HAP-1 (cell line): ENCODE data around the gene SCN4B.

Experiments used
- DNase-seq, 2 experiments: peaks; one replicate each; pipeline ENCODE4 v3.0.0-alpha.2; 2016 to 2020; ENCODE audit warnings: low spot score in 2 of 2
- H3K27me3 ChIP-seq: fragments of 250-450 bp; sonication (Bioruptor Pico); 2 replicates; pipeline ENCODE4 v1.5.1; 2020; ENCODE audit warnings: low read depth, mild to moderate bottlenecking, moderate library complexity
- H3K36me3 ChIP-seq: fragments of 250-450 bp; sonication (Bioruptor Pico); replicated peaks from 2 replicates; pipeline ENCODE4 v1.5.1; 2020; ENCODE audit warnings: mild to moderate bottlenecking
- H3K4me1 ChIP-seq: fragments of 250-450 bp; sonication (Bioruptor Pico); 2 replicates; pipeline ENCODE4 v1.5.1; 2020; ENCODE audit warnings: mild to moderate bottlenecking
- H3K4me3 ChIP-seq: fragments of 250-450 bp; sonication (Bioruptor Pico); 2 replicates; pipeline ENCODE4 v1.5.1; 2020; ENCODE audit warnings: mild to moderate bottlenecking, moderate library complexity
- H3K9me3 ChIP-seq: fragments of 250-450 bp; sonication (Bioruptor Pico); 2 replicates; pipeline ENCODE4 v1.5.1; 2020; ENCODE audit warnings: mild to moderate bottlenecking, moderate library complexity
- in situ Hi-C: fragments of 300-500 bp; cut with MboI; formaldehyde crosslinking; loops from 3 replicates; pipeline ENCODE4 v1.14.3; 2020; ENCODE audit warnings: low sequenced_read_pairs, inconsistent platforms, mixed read lengths

SCN4B gene

DNA sequence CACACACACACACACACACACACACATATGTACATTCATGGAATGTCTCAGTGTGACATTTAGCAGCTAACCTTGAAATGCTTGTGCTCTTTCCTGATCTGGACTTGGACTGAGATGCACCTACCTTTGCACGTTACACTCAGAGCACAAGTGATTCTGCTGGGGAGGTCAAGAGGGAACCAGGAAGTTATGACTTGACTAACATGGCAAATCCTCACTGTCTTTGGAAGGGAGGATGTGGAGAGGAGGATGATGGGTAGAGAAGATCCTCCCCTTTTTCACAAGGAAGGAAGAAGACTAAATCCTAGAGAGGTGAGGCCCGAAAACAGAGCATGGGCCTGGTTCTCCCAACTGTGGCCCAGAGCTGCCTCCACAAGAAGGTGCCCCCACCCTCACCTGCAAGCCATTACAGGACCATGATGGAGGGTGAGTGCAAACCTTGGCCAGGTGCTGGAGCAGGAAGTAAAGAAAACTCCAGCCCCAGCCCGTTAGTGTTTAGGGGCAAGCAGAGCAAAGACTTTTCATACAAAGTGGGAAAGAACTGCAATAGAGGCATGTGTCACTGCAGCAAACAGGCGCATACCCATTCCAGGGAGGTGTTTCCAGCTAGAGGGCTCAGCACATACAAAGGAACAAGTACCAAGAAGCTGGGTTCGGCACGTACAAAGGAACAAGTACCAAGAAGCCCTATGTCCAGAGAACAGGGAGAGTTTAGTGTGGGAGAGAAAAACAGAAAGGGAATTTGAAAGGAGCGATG, 26.4 kb downstream of the SCN4B start:
- in situ Hi-C loops = no loop called here
- peaks cover 15% of the 10 kb centered on the region; the same call in 1 of the 2 replicates for H3K27me3 ChIP-seq
- no peak for DNase-seq
- no peaks in the 10 kb centered on the region for H3K9me3 ChIP-seq
- no peaks in the 10 kb centered on the region for H3K36me3 ChIP-seq
- H3K4me3 ChIP-seq = no peak overlapping the region
- H3K4me1 ChIP-seq = no peaks in the 10 kb centered on the region

DNA sequence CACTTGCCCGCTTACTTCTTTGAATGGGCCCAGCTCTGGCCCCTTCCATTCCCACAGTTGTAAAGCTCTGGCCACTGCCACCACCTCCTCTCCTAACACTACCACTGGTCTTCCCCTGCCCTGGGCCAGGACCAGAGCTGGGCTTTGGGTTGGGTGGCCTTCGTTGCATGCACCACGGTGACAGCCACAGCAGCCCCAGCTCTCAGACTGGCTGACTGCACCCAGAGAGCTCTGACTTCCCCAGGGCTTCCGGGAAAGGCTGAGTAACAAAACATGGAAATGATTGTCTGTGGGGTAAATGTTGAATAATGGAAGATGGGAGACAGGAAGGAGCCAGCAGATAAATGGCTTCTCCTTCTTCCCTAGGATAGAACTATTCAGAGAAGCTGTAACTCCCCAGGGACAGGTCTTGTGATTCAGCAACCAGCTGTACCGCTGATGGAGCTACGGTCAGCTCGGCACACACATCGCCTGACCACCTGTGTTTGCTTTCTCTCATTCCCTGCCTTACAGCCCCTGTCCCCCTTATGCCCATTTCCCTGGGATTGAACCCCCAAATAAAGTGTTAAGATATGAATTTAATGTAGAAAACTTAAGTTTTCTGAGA, 27.6 kb downstream of the SCN4B start:
- Histone ChIP-seq H3K36me3 (no peaks in the 10 kb centered on the region), H3K27me3 (peaks cover 23% of the 10 kb centered on the region), H3K4me3 (no peak overlapping the region), H3K4me1 (no peaks in the 10 kb centered on the region), H3K9me3 (0 out of 2 replicates have a peak, but pooled peaks cover 3% of the 10 kb centered on the region)
- DNase-seq = no peak
- in situ Hi-C loops = no loop called here

DNA sequence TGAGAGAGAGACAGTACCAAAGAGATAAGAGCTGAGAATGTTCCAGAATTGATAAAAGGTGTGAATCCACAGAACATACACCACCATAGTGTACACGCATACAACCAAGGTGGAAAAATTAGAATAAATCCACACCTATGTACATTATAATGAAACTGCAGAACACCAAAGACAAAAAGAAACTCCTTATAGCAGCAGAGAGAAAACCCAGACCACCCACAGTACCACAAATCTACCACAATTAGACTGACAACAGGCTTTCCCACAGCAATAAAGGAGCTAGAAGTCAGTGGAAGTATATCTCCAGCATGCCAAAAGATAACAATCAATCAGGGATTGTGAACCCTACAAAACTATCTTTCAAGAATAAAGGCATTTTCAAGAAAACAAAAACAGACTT, 31.8 kb downstream of the SCN4B start:
- 0 out of 2 replicates have a peak, but pooled peaks cover 3% of the 10 kb centered on the region for H3K9me3 ChIP-seq
- H3K27me3 ChIP-seq = peaks cover 17% of the 10 kb centered on the region
- no peak for DNase-seq
- no peaks in the 10 kb centered on the region for H3K4me1 ChIP-seq
- no peaks in the 10 kb centered on the region for H3K36me3 ChIP-seq
- no peak overlapping the region for H3K4me3 ChIP-seq
- in situ Hi-C loops = no loop called here

DNA sequence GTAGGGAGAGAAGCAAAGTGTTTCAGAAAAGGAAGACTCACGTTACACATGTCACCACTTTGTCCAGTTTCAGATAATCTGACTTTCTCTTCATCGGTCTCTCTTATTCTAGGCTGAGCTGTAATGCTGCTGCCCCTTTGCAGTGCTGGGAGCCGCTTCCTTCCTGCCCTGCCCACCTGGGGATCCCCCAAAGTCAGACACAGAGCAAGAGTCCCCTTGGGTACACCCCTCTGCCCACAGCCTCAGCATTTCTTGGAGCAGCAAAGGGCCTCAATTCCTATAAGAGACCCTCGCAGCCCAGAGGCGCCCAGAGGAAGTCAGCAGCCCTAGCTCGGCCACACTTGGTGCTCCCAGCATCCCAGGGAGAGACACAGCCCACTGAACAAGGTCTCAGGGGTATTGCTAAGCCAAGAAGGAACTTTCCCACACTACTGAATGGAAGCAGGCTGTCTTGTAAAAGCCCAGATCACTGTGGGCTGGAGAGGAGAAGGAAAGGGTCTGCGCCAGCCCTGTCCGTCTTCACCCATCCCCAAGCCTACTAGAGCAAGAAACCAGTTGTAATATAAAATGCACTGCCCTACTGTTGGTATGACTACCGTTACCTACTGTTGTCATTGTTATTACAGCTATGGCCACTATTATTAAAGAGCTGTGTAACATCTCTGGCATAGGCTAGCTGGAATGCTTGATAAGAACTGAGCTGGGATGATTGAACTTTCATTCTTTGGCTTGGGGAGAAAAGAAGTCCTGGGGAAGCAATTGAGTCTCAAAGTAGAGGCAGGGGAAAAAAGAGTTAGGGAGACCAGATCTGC, 34.6 kb downstream of the SCN4B start:
- peaks cover 17% of the 10 kb centered on the region for H3K27me3 ChIP-seq
- H3K4me3 ChIP-seq = no peak overlapping the region

GRCh38 chr11:118115048-118115447, 37.6 kb downstream of the SCN4B start:
- H3K9me3 ChIP-seq = no peaks in the 10 kb centered on the region
- DNase-seq = no peak
- in situ Hi-C loops = no loop called here

More for the DNA sequence above, 34.6 kb downstream of the SCN4B start:
- H3K36me3 ChIP-seq = no peaks in the 10 kb centered on the region
- H3K4me1 ChIP-seq = no peaks in the 10 kb centered on the region
- in situ Hi-C loops = no loop called here
- H3K9me3 ChIP-seq = 0 out of 2 replicates have a peak, but pooled peaks cover 3% of the 10 kb centered on the region
- DNase-seq = no peak

GRCh38 chr11:118114266-118114665, 38.4 kb downstream of the SCN4B start:
- H3K4me3 ChIP-seq = no peak overlapping the region
- H3K36me3 ChIP-seq = no peaks in the 10 kb centered on the region
- H3K27me3 ChIP-seq = peaks cover 2% of the 10 kb centered on the region; the same call in 1 of the 2 replicates
- no peaks in the 10 kb centered on the region for H3K9me3 ChIP-seq
- DNase-seq = no peak
- H3K4me1 ChIP-seq = no peaks in the 10 kb centered on the region
- in situ Hi-C loops = no loop called here

More at GRCh38 chr11:118115048-118115447, 37.6 kb downstream of the SCN4B start:
- H3K36me3 ChIP-seq = no peaks in the 10 kb centered on the region
- no peak overlapping the region for H3K4me3 ChIP-seq
- H3K4me1 ChIP-seq = no peaks in the 10 kb centered on the region
- H3K27me3 ChIP-seq = peaks cover 2% of the 10 kb centered on the region; the same call in 1 of the 2 replicates

DNA sequence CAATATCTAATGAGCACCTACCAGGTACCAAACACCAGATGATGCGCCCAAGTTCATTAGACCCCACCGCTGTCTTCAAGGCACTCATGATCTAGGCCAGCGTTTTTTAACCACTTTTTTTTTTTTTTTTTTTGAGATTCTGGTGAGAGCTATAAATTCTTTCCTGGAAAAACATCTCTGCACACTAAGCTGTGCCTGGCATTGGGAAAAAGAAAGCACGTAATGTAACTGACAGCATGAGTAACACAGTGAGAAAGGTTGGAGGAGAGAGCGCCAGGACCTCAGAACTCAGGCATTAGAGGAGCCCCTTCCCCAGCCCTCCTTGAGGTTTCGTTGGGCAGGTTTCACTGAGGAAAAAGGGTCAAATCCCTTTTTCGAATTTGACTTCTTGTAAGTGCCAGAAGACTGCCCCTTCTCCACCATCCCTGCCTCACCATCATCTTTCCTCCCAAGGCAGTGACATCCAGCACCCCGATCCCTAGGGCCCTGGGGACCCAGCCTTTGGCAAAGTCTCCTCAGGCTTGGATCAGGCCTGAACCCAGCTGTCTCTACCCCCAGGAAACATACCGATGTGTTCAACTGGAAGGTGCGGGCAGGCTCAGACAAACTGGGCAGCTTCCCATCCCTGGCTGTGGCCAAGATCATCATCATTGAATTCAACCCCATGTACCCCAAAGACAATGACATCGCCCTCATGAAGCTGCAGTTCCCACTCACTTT, 39.8 kb downstream of the SCN4B start:
- DNase-seq = no peak
- Histone ChIP-seq H3K36me3 (no peaks in the 10 kb centered on the region), H3K9me3 (no peaks in the 10 kb centered on the region), H3K27me3 (0 out of 2 replicates have a peak, but pooled peaks cover 2% of the 10 kb centered on the region), H3K4me1 (no peaks in the 10 kb centered on the region), H3K4me3 (no peak overlapping the region)
- in situ Hi-C loops = no loop called here

DNA sequence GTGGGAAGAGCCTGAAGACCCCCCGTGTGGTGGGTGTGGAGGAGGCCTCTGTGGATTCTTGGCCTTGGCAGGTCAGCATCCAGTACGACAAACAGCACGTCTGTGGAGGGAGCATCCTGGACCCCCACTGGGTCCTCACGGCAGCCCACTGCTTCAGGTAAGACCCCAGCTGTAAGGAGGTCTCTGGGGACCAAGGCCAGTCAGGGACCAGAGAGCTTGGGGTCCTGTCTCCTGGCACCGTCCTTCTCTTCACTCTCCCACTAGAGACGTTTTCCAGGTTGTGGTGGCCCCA, 40.9 kb downstream of the SCN4B start:
- no peak for DNase-seq
- in situ Hi-C loops = no loop called here
- Histone ChIP-seq H3K4me3 (no peak overlapping the region), H3K27me3 (no peaks in the 10 kb centered on the region), H3K36me3 (no peaks in the 10 kb centered on the region), H3K4me1 (no peaks in the 10 kb centered on the region), H3K9me3 (no peaks in the 10 kb centered on the region)

- Histone ChIP-seq H3K4me3 (no peak overlapping the region), H3K9me3 (no peaks in the 10 kb centered on the region), H3K36me3 (no peaks in the 10 kb centered on the region), H3K4me1 (no peaks in the 10 kb centered on the region), H3K27me3 (no peaks in the 10 kb centered on the region)
- in situ Hi-C loops = no loop called here
- DNase-seq = no peak
Measured at GRCh38 chr11:118111019-118111743, 41.4 kb downstream of the SCN4B start.

DNA sequence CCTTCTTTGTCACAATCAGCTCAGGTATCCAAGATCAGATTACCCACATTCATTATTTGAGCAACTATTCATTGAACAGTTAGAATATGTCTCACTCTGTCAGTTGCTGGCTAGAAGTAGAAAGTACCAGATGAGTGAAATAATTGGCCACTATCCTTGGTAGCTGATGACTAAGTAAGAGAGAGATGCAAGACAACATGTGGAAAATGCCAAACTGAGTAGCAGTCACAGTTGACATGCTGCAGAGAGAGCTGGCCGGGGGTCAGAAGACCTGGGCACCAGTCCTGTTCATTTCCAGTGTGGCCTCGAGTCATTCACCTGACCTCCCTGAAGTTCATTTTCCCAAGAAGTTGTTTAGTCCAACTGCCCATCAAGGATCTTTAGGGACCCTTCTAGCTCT, 43.4 kb downstream of the SCN4B start:
- no peaks in the 10 kb centered on the region for H3K27me3 ChIP-seq
- in situ Hi-C loops = no loop called here

GRCh38 chr11:118108513-118108912, 44.1 kb downstream of the SCN4B start:
- Histone ChIP-seq H3K9me3 (no peaks in the 10 kb centered on the region), H3K36me3 (no peaks in the 10 kb centered on the region), H3K27me3 (no peaks in the 10 kb centered on the region), H3K4me1 (no peaks in the 10 kb centered on the region), H3K4me3 (no peak overlapping the region)
- in situ Hi-C loops = no loop called here
- no peak for DNase-seq

More for the DNA sequence above, 43.4 kb downstream of the SCN4B start:
- Histone ChIP-seq H3K36me3 (no peaks in the 10 kb centered on the region), H3K4me1 (no peaks in the 10 kb centered on the region), H3K4me3 (no peak overlapping the region), H3K9me3 (no peaks in the 10 kb centered on the region)
- DNase-seq = no peak

GRCh38 chr11:118106789-118107335, 45.8 kb downstream of the SCN4B start:
- no peak for DNase-seq
- Histone ChIP-seq H3K36me3 (no peaks in the 10 kb centered on the region), H3K4me3 (no peak overlapping the region), H3K27me3 (no peaks in the 10 kb centered on the region), H3K9me3 (no peaks in the 10 kb centered on the region), H3K4me1 (no peaks in the 10 kb centered on the region)
- in situ Hi-C loops = no loop called here
